ENCODE results near the gene MZT1. TPM values are rescaled to one million over a fixed set of nuclear protein-coding genes. Genes with fewer than 3 reads are reported as not detected.

Gene MZT1
- total and polyA plus RNA-seq, 9 of the 15 experiments (the other 6 are each of a cell fraction or from before 2014, with no cell fraction given) = 15.3 to 31.6 (median 24.1) TPM

DNA sequence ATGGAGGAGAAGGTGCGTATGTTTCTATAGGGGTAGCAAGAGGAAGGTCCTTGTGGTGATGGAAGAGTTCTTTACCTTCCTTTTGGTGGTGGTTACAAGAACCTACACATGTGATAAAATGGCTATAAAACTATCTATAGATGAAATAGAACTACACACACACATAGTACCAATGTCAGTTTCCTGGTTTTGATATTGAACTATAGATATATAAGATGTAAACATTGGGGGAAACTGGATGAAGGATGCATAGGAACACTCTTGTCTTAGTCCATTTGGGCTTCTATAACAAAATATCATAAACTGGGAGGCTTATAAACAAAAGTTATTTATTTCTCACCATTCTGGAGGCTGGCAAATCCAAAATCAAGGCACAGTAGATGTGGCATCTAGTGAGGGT is 47.1 kb downstream of the MZT1 start:
- FAIRE-seq (no peak), DNase-seq (ENCODE audit: extremely low read depth in 1 of 4, low spot score in 3 of 4) (no peak), ATAC-seq (no peak)
- H3K4me1 ChIP-seq (replicated peaks in 1 of 2; ENCODE audit: control insufficient read depth in 2 of 2, insufficient read depth in 2 of 2, low read length in 2 of 2) = no peaks in the 10 kb centered on the region
- no peak overlapping the region for H3K27ac ChIP-seq (ENCODE audit: extremely low read depth, low read depth, low read length)
- ChIA-PET CTCF (ENCODE audit: low intra/inter-chr PET ratio) (no interaction called here), POLR2A (no interaction called here)
- no peaks in the 10 kb centered on the region for H4K20me1 ChIP-seq (replicated peaks; ENCODE audit: control insufficient read depth, insufficient read depth, low read length)
- no peaks in the 10 kb centered on the region for H3K27me3 ChIP-seq (ENCODE audit: control insufficient read depth in 2 of 2, insufficient read depth in 2 of 2, low read length in 2 of 2)
- 7% methylated on average over 1 of the region's 1 CpG for WGBS (ENCODE audit: insufficient coverage, low coverage, missing lambda C conversion rate)
- no peak overlapping the region for H3K4me2 ChIP-seq (ENCODE audit: insufficient read depth, low read length)
- H3K9me1 ChIP-seq (ENCODE audit: control insufficient read depth, insufficient read depth, low read length) = no peaks in the 10 kb centered on the region
- no TSS peak for BruUV-seq (replicated peaks)
- no peak overlapping the region for H3K4me3 ChIP-seq
- no peak overlapping the region for H2AFZ ChIP-seq (ENCODE audit: low read depth, low read length)
- no peaks in the 10 kb centered on the region for H3K36me3 ChIP-seq (ENCODE audit: control insufficient read depth, insufficient read depth, low read length)
- in situ Hi-C loops (cut with MboI) (no loop called here), intact Hi-C loops (cut with micrococcal nuclease) (no loop called here)
- no peak overlapping the region for H3K9ac ChIP-seq (ENCODE audit: insufficient read depth in 1 of 2, low read depth in 2 of 2, low read length in 2 of 2)
- no peaks in the 10 kb centered on the region for H3K9me3 ChIP-seq (replicated peaks; ENCODE audit: control insufficient read depth, insufficient read depth, low read depth, low read length)
- TF ChIP-seq, protein P1, sequence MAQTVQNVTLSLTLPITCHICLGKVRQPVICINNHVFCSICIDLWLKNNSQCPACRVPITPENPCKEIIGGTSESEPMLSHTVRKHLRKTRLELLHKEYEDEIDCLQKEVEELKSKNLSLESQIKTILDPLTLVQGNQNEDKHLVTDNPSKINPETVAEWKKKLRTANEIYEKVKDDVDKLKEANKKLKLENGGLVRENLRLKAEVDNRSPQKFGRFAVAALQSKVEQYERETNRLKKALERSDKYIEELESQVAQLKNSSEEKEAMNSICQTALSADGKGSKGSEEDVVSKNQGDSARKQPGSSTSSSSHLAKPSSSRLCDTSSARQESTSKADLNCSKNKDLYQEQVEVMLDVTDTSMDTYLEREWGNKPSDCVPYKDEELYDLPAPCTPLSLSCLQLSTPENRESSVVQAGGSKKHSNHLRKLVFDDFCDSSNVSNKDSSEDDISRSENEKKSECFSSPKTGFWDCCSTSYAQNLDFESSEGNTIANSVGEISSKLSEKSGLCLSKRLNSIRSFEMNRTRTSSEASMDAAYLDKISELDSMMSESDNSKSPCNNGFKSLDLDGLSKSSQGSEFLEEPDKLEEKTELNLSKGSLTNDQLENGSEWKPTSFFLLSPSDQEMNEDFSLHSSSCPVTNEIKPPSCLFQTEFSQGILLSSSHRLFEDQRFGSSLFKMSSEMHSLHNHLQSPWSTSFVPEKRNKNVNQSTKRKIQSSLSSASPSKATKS (CRISPR knock-in tag; IDR thresholded peaks at IDR 0.05) = no peak
- TF ChIP-seq L3MBTL2 (IDR thresholded peaks at IDR 0.05) (no peak), ZNF133 (CRISPR knock-in tag; IDR thresholded peaks at IDR 0.05) (no peak), FOXJ3 (CRISPR knock-in tag; IDR thresholded peaks at IDR 0.05) (no peak)
- H3K79me2 ChIP-seq (ENCODE audit: control insufficient read depth, insufficient read depth, low read length) = no peaks in the 10 kb centered on the region

DNA sequence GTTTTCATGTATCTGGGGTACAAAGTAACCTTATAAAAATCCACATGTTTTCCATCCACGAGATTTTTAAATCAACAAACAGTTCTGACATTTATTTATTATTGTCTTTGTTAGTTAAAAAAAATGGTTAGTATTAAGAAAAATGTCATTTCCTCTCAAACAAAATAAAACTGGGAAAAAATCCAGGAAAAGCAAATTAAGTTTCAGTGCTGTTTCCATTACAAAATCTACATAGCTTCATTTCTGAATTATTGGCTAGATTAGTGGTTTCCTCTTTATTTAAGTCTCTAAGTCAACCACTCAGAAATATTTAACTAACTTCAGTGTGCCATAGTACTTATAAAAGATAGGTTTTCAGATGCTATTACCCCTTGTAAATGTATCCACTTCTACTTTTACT is 49.1 kb downstream of the MZT1 start:
- Histone ChIP-seq H3K4me3 (no peak overlapping the region), H3K36me3 (ENCODE audit: control insufficient read depth, insufficient read depth, low read length) (no peaks in the 10 kb centered on the region), H3K9ac (ENCODE audit: insufficient read depth in 1 of 2, low read depth in 2 of 2, low read length in 2 of 2) (no peak overlapping the region), H3K27me3 (ENCODE audit: control insufficient read depth in 2 of 2, insufficient read depth in 2 of 2, low read length in 2 of 2) (no peaks in the 10 kb centered on the region), H3K4me2 (ENCODE audit: insufficient read depth, low read length) (no peak overlapping the region), H3K79me2 (ENCODE audit: control insufficient read depth, insufficient read depth, low read length) (no peaks in the 10 kb centered on the region), H3K9me3 (replicated peaks; ENCODE audit: control insufficient read depth, insufficient read depth, low read depth, low read length) (no peaks in the 10 kb centered on the region), H2AFZ (ENCODE audit: low read depth, low read length) (no peak overlapping the region), H3K4me1 (replicated peaks in 1 of 2; ENCODE audit: control insufficient read depth in 2 of 2, insufficient read depth in 2 of 2, low read length in 2 of 2) (no peaks in the 10 kb centered on the region), H4K20me1 (replicated peaks; ENCODE audit: control insufficient read depth, insufficient read depth, low read length) (no peaks in the 10 kb centered on the region), H3K27ac (ENCODE audit: extremely low read depth, low read depth, low read length) (no peak overlapping the region), H3K9me1 (ENCODE audit: control insufficient read depth, insufficient read depth, low read length) (no peaks in the 10 kb centered on the region)
- no peak for DNase-seq (ENCODE audit: extremely low read depth in 1 of 4, low spot score in 3 of 4)
- TF ChIP-seq RBM39 (optimal IDR thresholded peaks at IDR 0.05; ENCODE audit: low read depth, low read length) (no peak), SOX6 (IDR thresholded peaks at IDR 0.05) (no peak)
- in situ Hi-C loops (cut with MboI) = no loop called here
- ChIA-PET CTCF (ENCODE audit: low intra/inter-chr PET ratio) (no interaction called here), POLR2A (no interaction called here)
- no TSS peak for BruUV-seq (replicated peaks)
- no peak for ATAC-seq
- FAIRE-seq = no peak
- intact Hi-C loops (cut with micrococcal nuclease) = no loop called here
- WGBS (ENCODE audit: insufficient coverage, low coverage, missing lambda C conversion rate) = 7% methylated on average over 1 of the region's 1 CpG
